Measurements from ENCODE around the gene CDC42BPG. TPM values are rescaled to one million over a fixed set of nuclear protein-coding genes. Genes with fewer than 3 reads are reported as not detected.

The CDC42BPG gene
- total and polyA plus RNA-seq, 9 of the 15 experiments (the other 6 are each of a cell fraction or from before 2014, with no cell fraction given), result 0.04 to 8.8 (median 2.1) TPM

DNA sequence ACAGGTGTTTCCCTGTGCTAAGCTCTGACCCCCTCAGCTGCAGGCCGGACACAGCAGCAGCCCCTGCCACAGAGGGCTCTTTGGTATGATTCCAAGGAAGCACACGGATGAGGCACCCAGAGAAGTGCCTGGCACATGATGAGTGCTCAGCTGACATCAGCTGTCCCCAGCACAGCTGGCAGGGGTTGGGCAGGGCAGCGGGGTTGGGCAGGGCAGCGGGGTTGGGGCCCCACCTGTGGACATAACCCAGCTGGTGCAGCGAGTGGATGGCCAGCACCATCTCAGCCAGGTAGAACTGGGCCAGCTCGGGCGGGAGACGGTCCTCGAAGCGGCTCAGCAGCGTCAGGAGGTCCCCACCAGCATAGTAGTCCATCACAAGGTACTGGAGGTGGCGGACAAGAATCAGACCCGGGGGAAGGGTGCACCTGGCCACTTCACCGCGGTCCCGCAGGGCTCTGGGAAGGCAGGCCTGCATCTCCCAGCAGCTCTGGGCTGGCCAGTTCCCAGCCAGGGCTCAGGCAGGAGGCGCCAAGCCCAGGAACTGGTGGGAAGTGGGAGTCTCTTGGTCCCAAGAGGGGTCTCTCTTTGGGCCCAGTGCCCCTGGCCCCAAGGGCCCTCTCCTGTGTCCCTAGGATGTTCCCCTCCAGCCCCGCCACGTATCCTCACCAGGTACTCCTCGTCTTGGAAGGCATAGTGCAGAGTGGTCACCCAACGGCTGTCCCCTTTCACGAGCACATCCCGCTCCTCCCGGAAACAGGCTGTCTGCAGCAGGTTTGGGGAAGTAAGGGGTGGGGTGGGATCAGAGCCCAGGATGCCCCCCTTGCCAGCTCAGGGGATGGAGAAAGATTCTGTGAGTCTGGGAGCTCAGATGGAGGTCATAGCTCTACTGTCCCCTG lies 4.3 kb downstream of the CDC42BPG start:
- H3K9me3 ChIP-seq (replicated peaks; ENCODE audit: control insufficient read depth, insufficient read depth, low read depth, low read length), result no peaks in the 10 kb centered on the region
- no peak overlapping the region for H3K4me2 ChIP-seq (ENCODE audit: insufficient read depth, low read length)
- in situ Hi-C loops (cut with MboI), result no loop called here
- H3K27ac ChIP-seq (ENCODE audit: extremely low read depth, low read depth, low read length), result no peak overlapping the region
- intact Hi-C loops (cut with micrococcal nuclease), result loop anchor here (5.0 to 10.0 kb wide), 2 partner anchors 38 to 415 kb away; partner anchors contain the start of gene MAP4K2
- DNase-seq (ENCODE audit: extremely low read depth in 1 of 4, low spot score in 3 of 4), result no peak
- H4K20me1 ChIP-seq (replicated peaks; ENCODE audit: control insufficient read depth, insufficient read depth, low read length), result no peaks in the 10 kb centered on the region
- CTCF ChIA-PET (ENCODE audit: low intra/inter-chr PET ratio), result interaction anchor here (0.6 kb wide), 1 partner anchor 34 kb away, joined by 3 read pairs; no protein-coding TSS in a partner anchor
- BruUV-seq (replicated peaks), result no TSS peak
- FAIRE-seq, result no peak
- H3K4me3 ChIP-seq, result no peak overlapping the region
- H3K9ac ChIP-seq (ENCODE audit: insufficient read depth in 1 of 2, low read depth in 2 of 2, low read length in 2 of 2), result peak overlapping the region in 1 of 2 experiments; percentile 15; a peak in 1 of 4 replicates
- 89% methylated on average over 22 of the region's 24 CpGs for WGBS (ENCODE audit: insufficient coverage, low coverage, missing lambda C conversion rate)
- TF ChIP-seq AFF4 (CRISPR knock-in tag; IDR thresholded peaks at IDR 0.05) (no peak), NELFE (IDR thresholded peaks at IDR 0.05; ENCODE audit: insufficient read depth, insufficient read length) (no peak), ARHGAP35 (IDR thresholded peaks at IDR 0.05; ENCODE audit: partially characterized antibody) (no peak), ZNF695 (CRISPR knock-in tag; IDR thresholded peaks at IDR 0.05) (no peak), SMAD4 (CRISPR knock-in tag; conservative IDR thresholded peaks at IDR 0.05) (no peak), SLC30A9 (CRISPR knock-in tag; IDR thresholded peaks at IDR 0.05) (no peak)
- TF ChIP-seq, protein P1, sequence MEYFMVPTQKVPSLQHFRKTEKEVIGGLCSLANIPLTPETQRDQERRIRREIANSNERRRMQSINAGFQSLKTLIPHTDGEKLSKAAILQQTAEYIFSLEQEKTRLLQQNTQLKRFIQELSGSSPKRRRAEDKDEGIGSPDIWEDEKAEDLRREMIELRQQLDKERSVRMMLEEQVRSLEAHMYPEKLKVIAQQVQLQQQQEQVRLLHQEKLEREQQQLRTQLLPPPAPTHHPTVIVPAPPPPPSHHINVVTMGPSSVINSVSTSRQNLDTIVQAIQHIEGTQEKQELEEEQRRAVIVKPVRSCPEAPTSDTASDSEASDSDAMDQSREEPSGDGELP (CRISPR knock-in tag; IDR thresholded peaks at IDR 0.05; ENCODE audit: borderline replicate concordance), result peak; percentile 58; the same call in 1 of the 2 replicates
- peaks cover 23% of the 10 kb centered on the region; the same call in 2 of the 3 replicates for H3K79me2 ChIP-seq (ENCODE audit: control insufficient read depth, insufficient read depth, low read length)
- POLR2A ChIA-PET, result interaction anchor here (0.5 to 1.5 kb wide), 5 partner anchors 12 to 305 kb away, joined by 3 to 4 read pairs (median 3); no protein-coding TSS in a partner anchor
- peaks cover 37% of the 10 kb centered on the region; the same call in 2 of the 3 replicates for H3K36me3 ChIP-seq (ENCODE audit: control insufficient read depth, insufficient read depth, low read length)
- H3K9me1 ChIP-seq (ENCODE audit: control insufficient read depth, insufficient read depth, low read length), result no peaks in the 10 kb centered on the region
- H3K27me3 ChIP-seq (ENCODE audit: control insufficient read depth in 2 of 2, insufficient read depth in 2 of 2, low read length in 2 of 2), result no peaks in the 10 kb centered on the region; a peak in 1 of 5 replicates
- peaks cover 23 to 52% of the 10 kb centered on the region in 2 experiments for H3K4me1 ChIP-seq (replicated peaks in 1 of 2; ENCODE audit: control insufficient read depth in 2 of 2, insufficient read depth in 2 of 2, low read length in 2 of 2)
- ATAC-seq, result no peak
- H2AFZ ChIP-seq (ENCODE audit: low read depth, low read length), result no peak overlapping the region

All from K562 (cell line).